B cell (primary cell): ENCODE results near the gene CLEC7A. TPM values are rescaled to one million over a fixed set of nuclear protein-coding genes. Genes with fewer than 3 reads are reported as not detected.

Source experiments
- ATAC-seq: fragments of 200-7000 bp; cut with Tn5 transposase; one replicate; pipeline ENCODE4 v1.10.0; 2021; ENCODE audit warnings: low read depth, mild to moderate bottlenecking, moderate number of reproducible peaks, moderate library complexity
- CTCF ChIA-PET: fragments of 350-600 bp; sonication (Branson Sonifier 250); formaldehyde crosslinking; loops from one replicate; lab custom pipeline; 2021; ENCODE audit warnings: antibody characterized with exemption, inconsistent platforms; lab: Charles Lee
- POLR2A ChIA-PET: fragments of 350-600 bp; sonication (Branson Sonifier 250); formaldehyde crosslinking; loops from one replicate; lab custom pipeline; 2021; ENCODE audit warnings: antibody characterized with exemption; lab: Charles Lee
- DNase-seq: peaks from one replicate; pipeline ENCODE4 v3.0.0; 2013
- H2AFZ ChIP-seq: 2 replicates; pipeline ENCODE4 v1.6.1; 2012; ENCODE audit warnings: mild to moderate bottlenecking, low read depth, low read length; ENCODE audit not compliant: insufficient read depth, poor library complexity, severe bottlenecking
- H3K27ac ChIP-seq, 2 donors: 1 replicate in 1 of 2; 2 replicates in 1 of 2; pipeline ENCODE4 v1.5.1; 2012 to 2013; ENCODE audit warnings: low read length in 2 of 2, mild to moderate bottlenecking in 2 of 2, moderate library complexity in 1 of 2
- H3K27me3 ChIP-seq, 4 experiments: fragments of 200-600 bp in 1 of 4; sonication (generic) in 1 of 4; replicated peaks in 1 of 4; 1 replicate in 2 of 4; 2 replicates in 2 of 4; pipeline versions ENCODE4 v1.6.1 to v1.7.0; 2013 to 2016; ENCODE audit warnings: low read length in 3 of 4, mild to moderate bottlenecking in 2 of 4, mixed read lengths in 1 of 4, moderate library complexity in 1 of 4; ENCODE audit not compliant: insufficient read depth in 4 of 4, control insufficient read depth in 3 of 4; ENCODE audit errors: control extremely low read depth in 1 of 4
- H3K36me3 ChIP-seq, 2 experiments: replicated peaks in 1 of 2; 1 replicate in 1 of 2; 2 replicates in 1 of 2; pipeline versions ENCODE4 v1.6.1 to v1.7.1; 2013; ENCODE audit warnings: low read length in 1 of 2; ENCODE audit not compliant: insufficient read depth in 2 of 2, control insufficient read depth in 1 of 2; ENCODE audit errors: control extremely low read depth in 1 of 2, extremely low read depth in 1 of 2
- H3K4me1 ChIP-seq, 2 donors: fragments of 200-600 bp in 1 of 2; sonication (generic) in 1 of 2; 1 replicate in 1 of 2; 2 replicates in 1 of 2; pipeline versions ENCODE4 v1.5.1 to v1.6.1; 2013 to 2017; ENCODE audit warnings: low read length in 2 of 2; ENCODE audit not compliant: control insufficient read depth in 2 of 2, insufficient read depth in 2 of 2
- H3K4me2 ChIP-seq: replicated peaks from 2 replicates; pipeline ENCODE3; 2012; ENCODE audit warnings: mild to moderate bottlenecking, low read depth, low read length; ENCODE audit not compliant: poor library complexity, severe bottlenecking
- H3K4me3 ChIP-seq, 5 experiments: fragments of 200-600 bp in 1 of 5; sonication (generic) in 1 of 5; 1 replicate in 3 of 5; 2 replicates in 2 of 5; pipeline versions ENCODE4 v1.5.1 to v1.7.0; 2011 to 2016; ENCODE audit warnings: low read length in 4 of 5, mild to moderate bottlenecking in 4 of 5, low read depth in 2 of 5, control low read depth in 1 of 5, moderate library complexity in 1 of 5; ENCODE audit not compliant: insufficient read depth in 1 of 5; ENCODE audit errors: control extremely low read depth in 1 of 5, extremely low read depth in 1 of 5
- H3K79me2 ChIP-seq: fragments of 200-600 bp; sonication (generic); one replicate; pipeline ENCODE4 v1.6.0; 2016; ENCODE audit warnings: low read length; ENCODE audit not compliant: control insufficient read depth, insufficient read depth
- H3K9ac ChIP-seq: fragments of 200-600 bp; sonication (generic); 2 replicates; pipeline ENCODE4 v1.6.1; 2017; ENCODE audit warnings: mild to moderate bottlenecking, low read length, moderate library complexity
- H3K9me3 ChIP-seq, 3 donors: one replicate each; pipeline versions ENCODE4 v1.6.1 to v1.7.1; 2013; ENCODE audit warnings: low read length in 2 of 3; ENCODE audit not compliant: control insufficient read depth in 2 of 3, insufficient read depth in 1 of 3; ENCODE audit errors: control extremely low read depth in 1 of 3
- H4K20me1 ChIP-seq: 2 replicates; pipeline ENCODE4 v1.6.0; 2012; ENCODE audit warnings: mild to moderate bottlenecking, low read length; ENCODE audit not compliant: insufficient read depth, control insufficient read depth, poor library complexity, severe bottlenecking
- H3K27ac Mint-ChIP-seq: one replicate; pipeline ENCODE4 v1.8.0; 2021; ENCODE audit warnings: mixed read lengths
- H3K27me3 Mint-ChIP-seq: one replicate; pipeline ENCODE4 v1.8.0; 2021; ENCODE audit warnings: mixed read lengths
- H3K4me1 Mint-ChIP-seq: one replicate; pipeline ENCODE4 v1.8.0; 2021; ENCODE audit warnings: mixed read lengths
- H3K4me3 Mint-ChIP-seq: one replicate; pipeline ENCODE4 v1.8.0; 2021; ENCODE audit warnings: mixed read lengths
- H3K9me3 Mint-ChIP-seq: one replicate; pipeline ENCODE4 v1.8.0; 2022; ENCODE audit warnings: mixed read lengths; ENCODE audit not compliant: insufficient read depth
- CTCF ChIP-seq: fragments of 200-600 bp; IDR thresholded peaks from one replicate; pipeline ENCODE4 v1.8.0; 2022; ENCODE audit warnings: antibody characterized with exemption, mild to moderate bottlenecking
- EZH2 ChIP-seq: IDR thresholded peaks from 2 replicates; pipeline ENCODE4 v1.6.1; 2012; ENCODE audit warnings: borderline replicate concordance, low read depth, mild to moderate bottlenecking, moderate library complexity, low read length; ENCODE audit not compliant: insufficient read depth, poor library complexity, severe bottlenecking
- WGBS: methylation state at CpG from one replicate; pipeline ENCODE4 v1.1.5; 2013; ENCODE audit warnings: missing lambda C conversion rate; ENCODE audit not compliant: insufficient coverage; 5-methylcytosine and 5-hydroxymethylcytosine counted together
- intact Hi-C: fragments of 100-400 bp; cut with micrococcal nuclease; formaldehyde crosslinking; loops from one replicate; pipeline ENCODE4 v1.10.0; 2022
- polyA plus RNA-seq: library from polyadenylated mRNA; depleted of rRNA; stranded (reverse); fragments of >200 nt; gene quantifications from 2 replicates; pipeline ENCODE4 v1.2.3, GENCODE V29; 2012
- total RNA-seq, 2 donors: library from RNA; stranded (reverse); fragments of 120-200 nt in 1 of 2; gene quantifications; 1 replicate in 1 of 2; 2 replicates in 1 of 2; pipeline versions ENCODE4 v1.2.3 to v1.2.4, GENCODE V29; 2013 to 2022

Gene CLEC7A
- total and polyA plus RNA-seq, 2 donors (not counting 1 experiment from before 2014, with no cell fraction given): 0.67 to 2.4 TPM

GRCh38 chr12:10082117-10082874, 47.7 kb downstream of the CLEC7A start:
- DNase-seq (no peak), ATAC-seq (no peak)
- CTCF ChIA-PET: no interaction called here
- Mint-ChIP-seq H3K27me3 (peaks cover 40% of the 10 kb centered on the region), H3K9me3 (peaks cover 7% of the 10 kb centered on the region), H3K27ac (no peak overlapping the region), H3K4me3 (no peak overlapping the region), H3K4me1 (peaks cover 1% of the 10 kb centered on the region)
- H3K9me3 ChIP-seq: peaks cover 0 to 16% (median 8%) of the 10 kb centered on the region in 3 donors
- no peak overlapping the region for H3K9ac ChIP-seq
- H4K20me1 ChIP-seq: no peaks in the 10 kb centered on the region
- no peaks in the 10 kb centered on the region for H3K79me2 ChIP-seq
- H3K36me3 ChIP-seq: no peaks in the 10 kb centered on the region
- WGBS: 46% methylated on average over 3 of the region's 5 CpGs
- H2AFZ ChIP-seq: no peak overlapping the region
- H3K4me1 ChIP-seq: no peaks in the 10 kb centered on the region
- H3K27me3 ChIP-seq: peaks cover 0 to 12% (median 2%) of the 10 kb centered on the region in 4 experiments
- no peak overlapping the region for H3K4me2 ChIP-seq
- intact Hi-C loops: no loop called here
- H3K4me3 ChIP-seq: no peak overlapping the region
- no peak overlapping the region for H3K27ac ChIP-seq
- TF ChIP-seq CTCF: no peak
- no peak for TF ChIP-seq EZH2
- POLR2A ChIA-PET: no interaction called here

GRCh38 chr12:10075451-10075850, 54.5 kb downstream of the CLEC7A start:
- H3K27ac ChIP-seq: no peak overlapping the region
- no peaks in the 10 kb centered on the region for H3K36me3 ChIP-seq
- peaks cover 0 to 2% of the 10 kb centered on the region in 2 donors for H3K4me1 ChIP-seq
- H3K4me3 ChIP-seq: no peak overlapping the region
- Mint-ChIP-seq H3K4me3 (no peak overlapping the region), H3K27ac (no peak overlapping the region), H3K27me3 (peaks cover 48% of the 10 kb centered on the region), H3K4me1 (peaks cover 5% of the 10 kb centered on the region), H3K9me3 (no peaks in the 10 kb centered on the region)
- no peaks in the 10 kb centered on the region for H3K79me2 ChIP-seq
- peaks cover 0 to 4% (median 0%) of the 10 kb centered on the region in 4 experiments for H3K27me3 ChIP-seq
- no peak overlapping the region for H3K4me2 ChIP-seq
- DNase-seq (no peak), ATAC-seq (no peak)
- no peak for TF ChIP-seq EZH2
- TF ChIP-seq CTCF: no peak
- ChIA-PET CTCF (no interaction called here), POLR2A (no interaction called here)
- H2AFZ ChIP-seq: no peak overlapping the region
- no peaks in the 10 kb centered on the region for H4K20me1 ChIP-seq
- H3K9ac ChIP-seq: no peak overlapping the region
- intact Hi-C loops: no loop called here
- no peaks in the 10 kb centered on the region for H3K9me3 ChIP-seq
